HEK293T (cell line): ENCODE measurements around the gene PZP.
"Not testable (repeated sequence)": the region's sequence is repeated elsewhere in the genome, so short reads cannot be mapped to it uniquely, and the experiment has no call there.

Experiments used
- CTCF ChIA-PET: fragments of 350-600 bp; formaldehyde crosslinking; extraction: SDS; loops from one replicate; lab custom pipeline; 2021; ENCODE audit warnings: antibody characterized with exemption, inconsistent platforms; lab: Yijun Ruan, JAX
- POLR2A ChIA-PET: fragments of 350-600 bp; formaldehyde crosslinking; extraction: SDS; loops from one replicate; lab custom pipeline; 2020; ENCODE audit warnings: antibody characterized with exemption, inconsistent platforms; lab: Yijun Ruan, JAX
- DNase-seq: peaks from one replicate; pipeline ENCODE4 v3.0.0; 2012; ENCODE audit warnings: mixed read lengths; ENCODE audit errors: extremely low spot score
- ARNT ChIP-seq: fragments of 450-650 bp; IDR thresholded peaks from 2 replicates; pipeline ENCODE4 v1.6.1; 2017; ENCODE audit warnings: mild to moderate bottlenecking
- BHLHE40 ChIP-seq: fragments of 450-650 bp; IDR thresholded peaks from 2 replicates; pipeline ENCODE4 v1.6.1; 2016; ENCODE audit warnings: mild to moderate bottlenecking, moderate library complexity, borderline replicate concordance
- CTBP1 ChIP-seq: fragments of 450-650 bp; IDR thresholded peaks from 2 replicates; pipeline ENCODE4 v1.6.1; 2016; ENCODE audit warnings: borderline replicate concordance
- ELF4 ChIP-seq: fragments of 450-650 bp; IDR thresholded peaks from 2 replicates; pipeline ENCODE4 v1.6.1; 2017; ENCODE audit warnings: antibody characterized with exemption
- FOXA1 ChIP-seq: fragments of 450-650 bp; IDR thresholded peaks from 2 replicates; pipeline ENCODE4 v1.6.1; 2016; ENCODE audit warnings: mild to moderate bottlenecking
- FOXK2 ChIP-seq: fragments of 450-650 bp; IDR thresholded peaks from 2 replicates; pipeline ENCODE4 v1.6.1; 2016; ENCODE audit warnings: mild to moderate bottlenecking
- FOXM1 ChIP-seq: fragments of 450-650 bp; IDR thresholded peaks from 2 replicates; pipeline ENCODE4 v1.6.1; 2017; ENCODE audit warnings: mild to moderate bottlenecking, borderline replicate concordance
- HDGF ChIP-seq: fragments of 450-650 bp; IDR thresholded peaks from 2 replicates; pipeline ENCODE4 v1.6.1; 2017; ENCODE audit warnings: antibody characterized with exemption, borderline replicate concordance
- L3MBTL2 ChIP-seq: fragments of 450-650 bp; conservative IDR thresholded peaks from 2 replicates; pipeline ENCODE4 v1.6.1; 2016; ENCODE audit warnings: mild to moderate bottlenecking
- LEF1 ChIP-seq: fragments of 450-650 bp; IDR thresholded peaks from 2 replicates; pipeline ENCODE4 v1.6.1; 2017; ENCODE audit warnings: mild to moderate bottlenecking, borderline replicate concordance
- NFRKB ChIP-seq: fragments of 450-650 bp; IDR thresholded peaks from 2 replicates; pipeline ENCODE4 v1.6.1; 2016; ENCODE audit warnings: mild to moderate bottlenecking, moderate library complexity
- PKNOX1 ChIP-seq: fragments of 450-650 bp; IDR thresholded peaks from 2 replicates; pipeline ENCODE4 v1.6.1; 2016
- SP1 ChIP-seq: fragments of 450-650 bp; IDR thresholded peaks from 2 replicates; pipeline ENCODE4 v1.6.1; 2017
- SUZ12 ChIP-seq: fragments of 450-650 bp; IDR thresholded peaks from 2 replicates; pipeline ENCODE4 v1.6.1; 2016; ENCODE audit warnings: mild to moderate bottlenecking
- TARDBP ChIP-seq: fragments of 450-650 bp; IDR thresholded peaks from 2 replicates; pipeline ENCODE4 v1.6.1; 2016
- ZNF384 ChIP-seq: fragments of 450-650 bp; IDR thresholded peaks from 2 replicates; pipeline ENCODE4 v1.6.1; 2016

Gene PZP

GRCh38 chr12:9248435-9248834 lies 40.2 kb upstream of the PZP start:
- CTCF ChIA-PET: no interaction called here
- POLR2A ChIA-PET: no interaction called here
- DNase-seq: no peak
- no peak for TF ChIP-seq ZNF384
- no peak for TF ChIP-seq CTBP1
- no peak for TF ChIP-seq BHLHE40
- TF ChIP-seq HDGF: no peak
- TF ChIP-seq LEF1: no peak
- TF ChIP-seq TARDBP: no peak
- no peak for TF ChIP-seq ARNT
- TF ChIP-seq ELF4: no peak

- CTCF ChIA-PET: no interaction called here
- DNase-seq: no peak
- TF ChIP-seq HDGF (no peak), FOXM1 (no peak), TARDBP (no peak), SUZ12 (no peak), LEF1 (no peak)
- POLR2A ChIA-PET: no interaction called here
These were observed 36.7 kb upstream of the PZP start for GRCh38 chr12:9244894-9245293.

- CTCF ChIA-PET: no interaction called here
- no peak for TF ChIP-seq CTBP1
- TF ChIP-seq SUZ12: no peak
- TF ChIP-seq NFRKB: no peak
- no peak for TF ChIP-seq FOXA1
- no peak for TF ChIP-seq BHLHE40
- TF ChIP-seq TARDBP: no peak
- TF ChIP-seq ARNT: no peak
- DNase-seq: no peak
- POLR2A ChIA-PET: no interaction called here
These were observed 35.9 kb upstream of the PZP start for GRCh38 chr12:9243999-9244649.

- TF ChIP-seq ZNF384 (no peak), L3MBTL2 (no peak), BHLHE40 (no peak), CTBP1 (no peak), ELF4 (no peak), TARDBP (no peak), ARNT (no peak), FOXM1 (no peak), PKNOX1 (no peak), SP1 (no peak), LEF1 (no peak), FOXK2 (no peak), FOXA1 (no peak), NFRKB (no peak), HDGF (no peak)
- CTCF ChIA-PET: interaction anchor here (0.6 kb wide), 1 partner anchor 540 kb away, joined by 3 read pairs; no protein-coding TSS in a partner anchor
- POLR2A ChIA-PET: no interaction called here
- no peak for DNase-seq
These were observed 33.1 kb upstream of the PZP start for GRCh38 chr12:9241301-9241700.

- POLR2A ChIA-PET: no interaction called here
- TF ChIP-seq ELF4 (no peak), PKNOX1 (no peak), SUZ12 (no peak), TARDBP (no peak), SP1 (no peak), ZNF384 (no peak), CTBP1 (no peak), FOXM1 (no peak), BHLHE40 (no peak), L3MBTL2 (no peak), NFRKB (no peak), FOXA1 (no peak), HDGF (no peak), FOXK2 (no peak), ARNT (no peak), LEF1 (no peak)
- CTCF ChIA-PET: no interaction called here
- DNase-seq: no peak
These were observed 32.6 kb upstream of the PZP start for GRCh38 chr12:9240776-9241175.

GRCh38 chr12:9240004-9240635 lies 31.9 kb upstream of the PZP start:
- DNase-seq, POLR2A ChIA-PET, CTCF ChIA-PET: not testable (repeated sequence)
- TF ChIP-seq L3MBTL2: 0 out of 2 replicates have a peak, but pooled peaks have one; percentile 21

GRCh38 chr12:9237286-9237685 lies 29.1 kb upstream of the PZP start:
- no peak for DNase-seq
- CTCF ChIA-PET: no interaction called here
- TF ChIP-seq NFRKB (no peak), CTBP1 (no peak), HDGF (no peak), SP1 (no peak), ZNF384 (no peak), FOXM1 (no peak), SUZ12 (no peak), FOXA1 (no peak), BHLHE40 (no peak), L3MBTL2 (no peak), ARNT (no peak), LEF1 (no peak), TARDBP (no peak), FOXK2 (no peak), ELF4 (no peak), PKNOX1 (no peak)
- POLR2A ChIA-PET: no interaction called here
